GM12864 (cell line): ENCODE measurements around the gene PPP3CB.

Source experiments
- DNase-seq: peaks from one replicate; pipeline ENCODE4 v3.0.0-alpha.2; 2011; ENCODE audit warnings: low read depth
- H3K4me3 ChIP-seq: 2 replicates; pipeline ENCODE4 v1.5.1; 2011; ENCODE audit warnings: mild to moderate bottlenecking, low read depth, low read length, control low read depth
- CTCF ChIP-seq: IDR thresholded peaks from 2 replicates; pipeline ENCODE4 v1.5.1; 2011; ENCODE audit warnings: low read depth, mild to moderate bottlenecking, moderate library complexity, low read length, control low read depth, inconsistent platforms; ENCODE audit errors: missing control alignments

Gene PPP3CB

GRCh38 chr10:73465978-73466726 is 29.7 kb downstream of the PPP3CB start:
- DNase-seq = no peak

GRCh38 chr10:73460897-73461296 is 34.9 kb downstream of the PPP3CB start:
- H3K4me3 ChIP-seq = no peak overlapping the region
- no peak for DNase-seq
- TF ChIP-seq CTCF = no peak

More at GRCh38 chr10:73465978-73466726, 29.7 kb downstream of the PPP3CB start:
- no peak overlapping the region for H3K4me3 ChIP-seq
- TF ChIP-seq CTCF = no peak

GRCh38 chr10:73459683-73460314 is 36.0 kb downstream of the PPP3CB start:
- TF ChIP-seq CTCF = no peak
- no peak overlapping the region for H3K4me3 ChIP-seq
- DNase-seq = no peak

- DNase-seq = no peak
- no peak for TF ChIP-seq CTCF
- H3K4me3 ChIP-seq = no peak overlapping the region
These were observed 39.5 kb downstream of the PPP3CB start for GRCh38 chr10:73456187-73456890.

GRCh38 chr10:73449113-73449512 is 46.7 kb downstream of the PPP3CB start:
- TF ChIP-seq CTCF = no peak
- no peak for DNase-seq
- no peak overlapping the region for H3K4me3 ChIP-seq

- no peak overlapping the region for H3K4me3 ChIP-seq
- no peak for DNase-seq
- TF ChIP-seq CTCF = no peak
These were observed 47.4 kb downstream of the PPP3CB start for GRCh38 chr10:73448384-73448783.
